Non-pigmented ciliary epithelial cell (primary cell): Measurements from ENCODE around the gene SLC9A9.

Experiments
- DNase-seq: peaks from one replicate; pipeline ENCODE4 v3.0.0-alpha.2; 2010; ENCODE audit warnings: low read depth

Gene SLC9A9

GRCh38 chr3:143686638-143687197 is 161.6 kb downstream of the SLC9A9 start:
- DNase-seq = no peak

DNA sequence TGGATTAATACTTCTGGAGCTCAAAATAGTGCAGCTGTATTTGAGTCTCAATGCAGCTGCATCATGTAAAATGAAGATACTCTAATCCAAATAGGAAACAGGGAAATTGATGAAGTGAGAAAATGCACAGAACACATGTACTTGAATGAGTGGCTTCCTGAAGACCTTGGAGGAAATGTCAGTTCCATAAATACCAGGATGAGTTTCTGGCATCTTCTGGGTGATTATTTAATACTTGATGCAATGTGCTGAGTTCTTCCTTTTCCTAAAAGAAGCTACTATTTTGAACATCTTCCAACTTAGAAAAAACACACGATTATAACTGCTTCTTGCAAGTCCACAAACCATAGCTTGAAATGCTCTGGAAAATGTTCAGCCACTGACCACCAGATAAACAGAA is 162.8 kb downstream of the SLC9A9 start:
- no peak for DNase-seq

GRCh38 chr3:143677430-143677829 is 170.8 kb downstream of the SLC9A9 start:
- no peak for DNase-seq

GRCh38 chr3:143676747-143677146 is 171.5 kb downstream of the SLC9A9 start:
- DNase-seq = no peak

- DNase-seq = no peak
Observed at GRCh38 chr3:143676021-143676420, 172.2 kb downstream of the SLC9A9 start.

DNA sequence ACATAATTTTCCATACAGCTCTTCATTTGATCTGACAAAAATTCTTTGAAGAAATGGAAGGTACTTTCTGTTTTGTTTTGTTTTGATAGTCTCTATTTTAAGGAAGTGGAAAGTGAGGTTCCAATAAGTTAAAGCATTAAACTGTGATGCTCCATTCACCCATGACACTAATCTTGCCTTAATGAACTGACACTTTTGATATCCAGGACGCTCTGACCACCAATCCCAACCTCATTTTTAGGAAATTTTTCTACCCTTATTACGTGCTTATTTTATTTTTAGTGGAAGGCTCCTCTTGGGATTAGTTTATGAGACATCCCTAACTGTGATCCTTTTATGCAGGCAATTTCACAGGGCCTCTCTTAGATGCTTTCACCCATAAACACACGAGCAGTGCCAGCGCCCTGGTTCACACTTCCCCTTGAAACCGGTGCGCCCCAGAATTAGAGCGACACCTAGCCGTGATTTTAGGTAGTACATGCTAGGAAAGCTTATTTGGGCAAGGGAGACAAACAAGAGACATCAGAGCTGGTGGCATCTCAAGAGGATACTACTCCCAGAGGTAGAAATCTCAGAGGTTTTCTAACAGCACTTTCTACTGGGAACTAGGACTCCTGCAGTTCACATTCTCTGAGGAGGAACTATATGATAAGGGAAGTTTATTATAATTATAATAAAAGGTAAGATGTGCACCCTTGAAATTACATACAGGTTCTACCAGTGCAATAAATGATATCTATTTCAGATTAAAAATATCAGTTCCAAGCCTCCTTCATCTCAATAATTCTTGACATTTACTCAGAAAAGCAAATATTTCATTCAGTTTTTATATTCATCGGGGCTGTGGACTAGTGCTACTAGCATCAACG is 173.9 kb downstream of the SLC9A9 start:
- DNase-seq = peak; percentile 15

DNA sequence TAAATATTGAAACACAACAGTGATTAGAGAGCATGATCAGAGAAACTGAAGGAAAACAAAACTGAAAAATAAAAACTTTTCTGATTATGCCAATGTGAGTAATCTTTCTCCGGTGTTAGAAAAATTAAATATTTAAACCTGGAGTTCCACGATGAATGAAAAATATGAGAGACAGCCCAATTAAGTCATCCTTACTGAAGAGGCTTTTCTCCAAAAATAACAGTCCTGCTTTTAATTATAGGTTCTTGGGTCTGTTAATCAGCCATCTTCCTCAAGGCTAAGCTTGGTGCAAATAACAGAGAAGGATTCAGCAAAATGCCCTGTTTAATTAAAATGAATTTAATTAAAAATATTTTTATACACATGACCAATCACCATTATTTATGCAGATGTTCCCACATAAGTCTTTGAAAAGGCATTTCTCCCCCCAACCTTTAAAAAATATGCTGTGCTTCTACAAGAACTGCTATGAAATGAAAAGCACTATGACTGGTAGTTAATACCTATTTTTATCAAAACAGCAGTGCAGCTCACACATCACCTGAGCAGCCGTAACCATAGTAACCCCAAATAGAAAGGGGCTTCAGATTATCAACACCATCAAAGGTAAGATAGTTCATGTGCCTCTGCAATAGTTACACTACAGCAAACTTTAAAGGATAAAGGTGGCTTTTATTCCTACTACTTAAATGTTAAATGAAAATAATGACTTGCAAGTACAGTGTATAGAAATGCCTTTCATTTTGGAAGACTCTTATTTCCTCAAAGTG is 175.7 kb downstream of the SLC9A9 start:
- DNase-seq = no peak

DNA sequence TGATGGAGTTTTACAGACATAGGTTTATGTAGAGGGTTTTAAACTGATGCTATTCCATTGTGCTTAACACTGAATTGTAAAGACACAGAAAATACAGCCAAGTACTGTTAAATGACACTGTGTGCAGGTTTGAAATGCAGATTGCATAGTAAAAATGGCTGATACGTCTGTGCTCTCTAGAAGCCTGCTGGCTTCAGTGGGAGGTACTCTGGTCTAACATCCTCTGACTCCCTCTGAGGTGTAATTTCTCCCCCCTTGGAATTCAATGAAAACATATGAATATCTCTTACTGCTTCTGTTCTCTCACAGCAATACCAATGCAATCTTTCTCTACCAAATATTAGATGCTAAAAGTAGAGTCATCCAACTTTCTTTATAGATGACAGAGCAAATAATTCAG is 176.6 kb downstream of the SLC9A9 start:
- DNase-seq = no peak

DNA sequence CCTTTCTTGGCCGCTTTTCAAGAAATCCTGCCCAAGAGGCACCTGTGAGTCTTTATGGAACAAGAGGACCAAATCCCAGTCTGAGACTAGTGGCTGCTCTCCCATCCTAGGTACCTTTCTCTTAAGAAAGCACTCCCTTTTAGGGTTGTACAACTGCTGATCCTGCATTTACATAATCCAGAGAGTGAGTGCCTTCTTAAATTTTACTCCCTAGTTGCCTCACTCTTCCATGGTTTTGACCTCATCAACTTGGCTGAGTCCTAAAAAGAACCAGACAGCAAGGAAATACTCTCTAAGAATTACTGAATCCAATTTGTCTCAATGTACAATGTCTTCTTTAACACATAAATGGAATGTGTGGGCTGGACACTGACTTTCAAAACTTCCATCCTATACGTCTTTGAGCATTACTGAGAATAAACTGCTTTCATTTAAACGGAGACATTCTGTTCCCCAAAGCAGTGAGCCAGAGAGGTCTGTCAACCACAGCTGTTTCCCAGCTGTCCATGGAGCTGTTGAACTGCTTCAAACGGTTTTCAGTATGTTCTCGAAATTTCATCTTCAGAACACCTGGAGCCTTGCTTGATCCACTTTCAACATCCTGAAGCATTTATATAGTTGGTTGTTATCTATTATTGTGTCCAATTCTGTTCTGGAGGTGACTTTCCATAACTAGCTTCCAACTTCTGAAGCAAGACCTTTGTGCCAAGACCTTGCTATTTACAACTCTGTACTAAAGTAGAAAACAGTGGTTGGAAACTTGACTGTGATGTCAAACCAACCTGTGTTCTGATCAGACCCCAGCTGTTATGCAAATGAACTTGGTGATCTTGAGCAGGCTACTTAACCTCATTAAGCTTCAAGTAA is 179.1 kb downstream of the SLC9A9 start:
- DNase-seq = no peak

DNA sequence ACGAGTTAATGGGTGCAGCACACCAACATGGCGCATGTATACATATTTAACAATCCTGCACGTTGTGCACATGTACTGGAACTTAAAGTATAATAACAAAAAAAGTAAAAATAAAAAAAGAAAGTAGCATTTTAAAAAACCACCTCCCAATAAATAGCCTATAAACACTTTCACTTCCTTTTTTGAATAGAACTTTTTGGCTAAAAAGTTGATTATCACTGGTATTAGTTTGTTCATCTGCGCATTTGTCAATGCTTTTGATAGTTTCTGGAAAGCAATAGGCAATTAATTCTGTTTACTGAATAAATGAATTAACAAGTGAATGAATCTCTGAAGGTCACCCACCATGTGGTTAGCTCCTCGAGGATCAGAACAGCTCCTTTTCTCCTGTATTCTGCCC is 179.9 kb downstream of the SLC9A9 start:
- DNase-seq = no peak

- no peak for DNase-seq
Observed at GRCh38 chr3:143661677-143662076, 186.6 kb downstream of the SLC9A9 start.

DNA sequence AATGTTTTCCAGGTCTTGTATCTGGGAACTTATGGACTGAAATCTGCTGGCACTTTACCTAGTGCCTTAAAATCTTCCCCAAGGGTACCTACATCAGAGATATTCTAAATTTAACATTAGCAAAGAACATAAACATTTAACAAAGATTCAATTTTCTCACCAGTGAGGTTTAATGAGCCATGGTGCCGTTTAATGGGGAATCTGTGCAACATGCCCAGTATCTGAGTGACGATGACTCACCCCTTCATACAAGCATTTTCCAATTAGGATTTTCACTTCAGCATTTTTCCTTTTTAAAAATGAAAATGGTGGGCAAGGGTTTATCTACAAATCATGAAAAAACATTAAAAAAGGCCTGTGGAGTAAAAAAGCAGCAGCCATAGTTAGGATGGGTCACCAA is 189.4 kb downstream of the SLC9A9 start:
- DNase-seq = no peak

DNA sequence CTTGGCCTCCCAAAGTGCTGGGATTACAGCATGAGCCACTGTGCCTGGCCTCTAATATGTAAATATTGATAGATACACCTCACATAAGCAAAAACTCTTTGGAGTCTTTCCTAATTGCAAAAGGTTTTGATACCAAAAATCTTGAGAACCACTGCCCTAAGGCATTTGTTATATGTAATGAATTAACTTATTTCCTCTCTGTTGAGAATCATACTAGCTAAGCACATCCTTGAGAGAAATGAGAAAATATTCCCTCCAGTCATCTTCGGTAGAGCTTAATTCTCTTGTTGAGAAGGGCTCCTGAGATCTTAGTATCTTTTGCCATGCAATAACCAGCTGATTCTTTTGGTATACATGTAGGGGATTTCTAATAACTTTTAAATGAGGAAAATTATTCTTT is 190.2 kb downstream of the SLC9A9 start:
- no peak for DNase-seq

DNA sequence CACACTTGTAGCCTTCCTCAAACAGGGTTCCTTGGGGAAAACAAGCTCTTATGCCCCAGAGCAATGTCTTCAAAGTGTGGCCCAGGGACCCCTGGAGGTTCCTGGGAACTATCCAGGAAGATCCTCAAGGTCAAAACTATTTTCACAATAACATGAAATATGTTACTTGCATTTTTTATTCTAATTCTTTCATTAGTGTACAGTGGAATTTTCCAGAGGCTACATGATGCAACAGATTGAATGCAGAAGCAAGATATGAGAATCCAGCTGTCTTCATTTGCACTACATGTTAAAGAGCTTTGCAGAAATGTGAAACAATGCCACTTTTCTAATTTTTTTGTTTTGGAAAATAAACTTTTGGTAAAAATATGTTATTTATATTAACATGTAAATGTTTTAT is 190.9 kb downstream of the SLC9A9 start:
- no peak for DNase-seq

DNA sequence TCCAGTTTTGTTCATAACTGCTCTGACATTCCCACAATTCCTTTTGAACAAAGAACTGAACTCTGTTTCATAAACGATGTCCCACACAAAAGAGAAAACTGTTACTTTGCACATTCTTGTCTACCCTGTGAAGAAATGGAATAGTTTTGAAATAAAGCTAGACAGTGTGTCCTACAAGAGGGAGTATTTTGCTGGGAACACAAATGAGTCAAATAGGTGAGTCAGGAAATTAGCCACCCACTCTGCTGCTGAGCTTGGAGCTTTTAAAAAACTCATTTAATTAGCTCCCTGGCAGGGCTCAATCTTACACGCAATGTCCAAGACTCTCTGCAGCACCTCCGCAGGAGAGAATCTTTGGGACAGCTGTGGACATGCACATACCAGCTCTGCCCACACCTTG is 193.4 kb downstream of the SLC9A9 start:
- peak; percentile 2 for DNase-seq

- DNase-seq = no peak
Observed at GRCh38 chr3:143653935-143654334, 194.3 kb downstream of the SLC9A9 start.

DNA sequence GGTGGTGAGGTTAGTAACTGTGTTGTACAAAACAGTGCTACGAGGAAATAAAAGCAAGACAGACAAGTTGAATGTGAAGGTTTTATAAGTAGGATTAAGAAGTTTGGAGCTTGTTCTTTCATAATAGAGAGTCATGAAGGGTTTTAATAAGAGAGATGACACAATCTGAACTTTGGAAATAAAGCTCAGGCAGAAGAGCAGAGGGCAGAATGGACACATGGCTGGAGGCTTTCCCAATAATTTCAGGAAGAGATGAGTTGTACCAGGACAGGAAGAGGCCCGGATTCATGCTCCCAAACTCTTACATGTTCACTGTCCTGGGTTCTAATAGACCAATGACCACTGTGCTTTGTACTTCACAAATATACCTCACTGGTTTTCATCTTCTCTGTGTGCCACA is 194.8 kb downstream of the SLC9A9 start:
- DNase-seq = no peak

- no peak for DNase-seq
Observed at GRCh38 chr3:143652118-143652517, 196.2 kb downstream of the SLC9A9 start.

DNA sequence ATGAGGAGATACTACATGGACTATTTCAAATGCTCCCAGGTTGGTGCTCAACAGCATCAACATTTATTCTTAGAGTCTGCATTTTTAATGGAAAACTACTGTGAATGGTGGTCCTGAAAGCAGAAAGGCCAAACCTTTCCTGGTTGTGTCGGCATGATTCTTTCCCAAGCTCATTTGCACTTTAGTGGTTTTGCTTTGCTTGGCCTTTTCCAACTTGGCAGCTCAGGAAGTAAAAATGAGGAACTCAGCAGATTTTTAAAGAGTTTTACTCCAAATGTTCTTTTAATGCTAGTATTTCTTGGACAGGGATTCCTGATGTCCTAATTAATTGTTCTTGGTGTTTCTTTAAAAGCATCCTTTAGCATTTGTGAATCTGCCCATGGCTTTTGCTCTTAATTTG is 197.4 kb downstream of the SLC9A9 start:
- DNase-seq = no peak

GRCh38 chr3:143650120-143650519 is 198.1 kb downstream of the SLC9A9 start:
- DNase-seq = no peak

DNA sequence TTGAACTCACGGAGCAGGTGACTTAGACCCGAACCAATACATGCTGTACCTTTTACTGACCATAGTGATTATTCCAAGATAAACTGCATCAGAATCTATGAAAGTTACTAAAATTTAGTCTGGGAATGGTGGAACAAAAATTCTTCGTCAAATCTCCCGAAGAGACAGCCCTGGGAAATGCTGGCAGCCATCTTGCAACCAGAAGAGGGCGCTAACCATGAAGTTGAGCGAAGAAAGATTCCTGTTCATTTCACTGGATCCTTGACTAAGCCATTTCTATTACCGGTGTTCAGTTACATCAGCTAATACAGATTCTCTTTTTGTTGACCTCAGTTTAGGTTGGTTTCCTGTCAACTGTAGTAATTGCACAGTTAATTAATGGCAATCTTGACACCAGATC is 199.6 kb downstream of the SLC9A9 start:
- DNase-seq = no peak

DNA sequence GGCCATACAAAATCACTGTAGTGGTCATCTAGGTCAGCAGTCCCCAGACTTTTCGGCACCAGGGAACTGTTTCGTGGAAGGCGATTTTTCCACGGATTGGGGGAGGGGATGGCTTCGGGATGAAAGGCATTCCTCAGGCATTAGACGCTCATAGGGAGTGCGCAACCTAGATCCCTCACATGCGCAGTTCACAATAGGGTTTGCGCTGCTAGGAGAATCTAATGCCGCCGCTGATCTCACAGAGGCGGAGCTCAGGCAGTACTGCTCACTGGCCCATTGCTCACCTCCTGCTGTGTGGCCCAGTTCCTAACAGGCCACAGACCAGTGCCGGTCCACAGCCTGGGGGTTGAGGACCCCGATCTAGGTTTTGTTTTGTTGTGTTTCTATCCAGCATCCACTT is 200.1 kb downstream of the SLC9A9 start:
- peak; percentile 6 for DNase-seq
